ENCODE data around the gene DLL4. TPM values are rescaled to one million over a fixed set of nuclear protein-coding genes. Genes with fewer than 3 reads are reported as not detected.

The DLL4 gene
- total RNA-seq, 1 donor = not detected

Other genes with a start within 250 kb of the DLL4 start
- 1.2 TPM for gene RAD51, start 234.2 kb upstream of the DLL4 start, total RNA-seq
- 13.9 TPM for gene RMDN3, start 174.1 kb upstream of the DLL4 start, total RNA-seq
- gene GCHFR, start 165.3 kb upstream of the DLL4 start, total RNA-seq = 15.5 TPM
- gene C15orf62, start 159.4 kb upstream of the DLL4 start, total RNA-seq = 0.73 TPM
- 7.2 TPM for gene ZFYVE19, start 122.3 kb upstream of the DLL4 start, total RNA-seq
- 7.2 TPM for gene DNAJC17, start 121.9 kb upstream of the DLL4 start, total RNA-seq
- not detected for gene PPP1R14D, start 100.6 kb upstream of the DLL4 start, total RNA-seq
- 4.2 TPM for gene SPINT1, start 85.3 kb upstream of the DLL4 start, total RNA-seq
- gene RHOV, start 55.1 kb upstream of the DLL4 start, total RNA-seq = not detected
- gene VPS18, start 34.9 kb upstream of the DLL4 start, total RNA-seq = 28.7 TPM
- 0.52 TPM for gene CHAC1, start 24.1 kb downstream of the DLL4 start, total RNA-seq
- 27.3 TPM for gene INO80, start 186.9 kb downstream of the DLL4 start, total RNA-seq